ENCODE measurements around the gene HADHB. TPM values are rescaled to one million over a fixed set of nuclear protein-coding genes. Genes with fewer than 3 reads are reported as not detected.

Gene HADHB
- total RNA-seq, 2 experiments from 2014 or later, result 71.4 to 72.6 TPM

DNA sequence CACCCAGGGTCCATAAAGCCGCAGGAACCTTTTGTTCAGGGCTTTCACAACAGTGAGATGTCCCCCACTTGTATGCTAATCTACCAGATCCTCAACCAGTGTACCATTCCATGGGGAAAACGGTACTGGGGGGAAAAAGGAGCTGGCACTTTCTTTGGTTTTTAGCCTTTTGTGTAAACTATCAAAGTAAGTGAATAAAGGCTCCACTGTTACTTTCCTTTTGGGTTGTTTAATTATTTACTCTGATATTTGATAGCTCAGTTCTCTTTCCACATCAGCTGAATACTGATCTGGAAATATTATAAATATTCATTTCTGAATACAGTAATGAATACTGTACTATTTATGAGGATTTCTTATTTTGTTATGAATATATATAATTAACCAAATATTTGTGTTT is 20.6 kb upstream of the HADHB start:
- Mint-ChIP-seq H3K27ac (no peak overlapping the region), H3K4me1 (no peaks in the 10 kb centered on the region), H3K4me3 (no peak overlapping the region), H3K27me3 (no peaks in the 10 kb centered on the region), H3K9me3 (no peaks in the 10 kb centered on the region), H3K36me3 (ENCODE audit: low read depth) (peaks cover 54% of the 10 kb centered on the region)
- ChIA-PET CTCF (no interaction called here), POLR2A (no interaction called here)
- DNase-seq, result no peak

DNA sequence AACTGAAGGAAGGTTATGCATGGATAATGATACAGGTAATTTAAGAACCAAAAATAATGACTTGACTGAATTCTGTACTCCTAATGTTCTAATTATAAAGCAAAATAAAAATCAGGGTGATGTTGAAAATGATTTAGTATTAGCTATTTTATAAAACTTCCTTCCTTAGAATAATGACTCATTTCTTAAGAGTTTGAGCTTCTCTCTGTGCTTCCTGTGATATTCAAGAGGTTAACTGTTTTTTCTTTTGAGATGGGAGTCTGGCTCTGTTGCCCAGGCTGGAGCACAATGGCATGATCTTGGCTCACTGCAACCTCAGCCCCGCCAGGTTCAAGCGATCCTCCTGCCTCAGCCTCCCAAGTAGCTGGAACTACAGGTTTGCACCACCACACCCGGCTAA is 15.1 kb upstream of the HADHB start:
- Mint-ChIP-seq H3K4me1 (peaks cover 4% of the 10 kb centered on the region), H3K27ac (no peak overlapping the region), H3K27me3 (no peaks in the 10 kb centered on the region), H3K9me3 (no peaks in the 10 kb centered on the region), H3K4me3 (no peak overlapping the region), H3K36me3 (ENCODE audit: low read depth) (peaks cover 75% of the 10 kb centered on the region)
- POLR2A ChIA-PET, result interaction anchor here (1.4 kb wide), 1 partner anchor 13 kb away, joined by 3 read pairs; no protein-coding TSS in a partner anchor
- DNase-seq, result no peak
- CTCF ChIA-PET, result interaction anchor here (0.6 to 1.4 kb wide), 2 partner anchors 16 to 203 kb away, joined by 5 to 7 read pairs; partner anchors contain the start of gene HADHB

DNA sequence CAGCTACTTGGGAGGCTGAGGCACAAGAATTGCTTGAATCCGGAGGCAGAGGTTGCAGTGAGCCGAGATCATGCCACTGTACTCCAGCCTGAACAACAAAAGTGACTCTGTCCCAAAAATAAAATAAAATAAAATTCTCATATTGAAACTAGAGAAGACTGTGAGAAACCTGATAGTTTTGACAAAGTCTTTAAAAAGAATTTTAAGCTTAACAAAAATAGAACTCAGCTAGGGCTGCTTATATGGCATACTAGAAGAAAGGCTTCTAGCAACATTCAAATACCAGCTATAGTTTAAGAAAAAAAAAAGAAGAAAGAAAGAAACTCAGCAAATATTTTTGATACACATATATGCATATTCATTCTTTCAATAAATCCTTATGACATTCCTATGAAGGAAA is 13.9 kb upstream of the HADHB start:
- peaks cover 4% of the 10 kb centered on the region for H3K4me1 Mint-ChIP-seq
- CTCF ChIA-PET, result interaction anchor here (0.6 to 1.7 kb wide), 2 partner anchors 46 to 1034 kb away, joined by 3 to 4 read pairs; no protein-coding TSS in a partner anchor
- peaks cover 68% of the 10 kb centered on the region for H3K36me3 Mint-ChIP-seq (ENCODE audit: low read depth)
- H3K27me3 Mint-ChIP-seq, result no peaks in the 10 kb centered on the region
- DNase-seq, result no peak
- H3K4me3 Mint-ChIP-seq, result no peak overlapping the region
- H3K9me3 Mint-ChIP-seq, result no peaks in the 10 kb centered on the region
- POLR2A ChIA-PET, result no interaction called here
- no peak overlapping the region for H3K27ac Mint-ChIP-seq

DNA sequence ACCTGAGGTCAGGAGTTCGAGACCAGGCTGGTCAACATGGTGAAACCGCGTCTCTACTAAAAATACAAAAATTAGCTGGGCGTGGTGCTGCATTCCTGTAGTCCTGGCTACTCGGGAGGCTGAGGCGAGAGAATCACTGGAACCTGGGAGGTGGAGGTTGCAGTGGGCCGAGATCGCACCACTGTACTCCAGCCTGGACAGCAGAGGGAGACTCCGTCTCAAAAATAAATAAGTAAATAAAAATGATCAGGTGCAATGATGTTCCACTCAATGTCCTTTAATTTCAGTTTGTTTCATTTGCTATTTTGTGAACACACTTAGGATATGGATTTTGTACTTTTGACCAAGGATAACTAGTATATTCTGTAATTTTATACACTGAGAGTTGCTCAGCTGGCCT is 9.7 kb upstream of the HADHB start:
- no peak for DNase-seq
- CTCF ChIA-PET, result interaction anchor here (0.7 to 1.2 kb wide), 2 partner anchors 18 to 120 kb away, joined by 3 to 4 read pairs; no protein-coding TSS in a partner anchor
- Mint-ChIP-seq H3K4me1 (peaks cover 5% of the 10 kb centered on the region), H3K4me3 (no peak overlapping the region), H3K9me3 (no peaks in the 10 kb centered on the region), H3K27ac (no peak overlapping the region), H3K27me3 (no peaks in the 10 kb centered on the region), H3K36me3 (ENCODE audit: low read depth) (peaks cover 48% of the 10 kb centered on the region)
- POLR2A ChIA-PET, result interaction anchor here (0.8 to 3.2 kb wide), 2 partner anchors 9 to 112 kb away, joined by 3 to 13 read pairs; partner anchors contain the start of genes ADGRF3, HADHA and HADHB

DNA sequence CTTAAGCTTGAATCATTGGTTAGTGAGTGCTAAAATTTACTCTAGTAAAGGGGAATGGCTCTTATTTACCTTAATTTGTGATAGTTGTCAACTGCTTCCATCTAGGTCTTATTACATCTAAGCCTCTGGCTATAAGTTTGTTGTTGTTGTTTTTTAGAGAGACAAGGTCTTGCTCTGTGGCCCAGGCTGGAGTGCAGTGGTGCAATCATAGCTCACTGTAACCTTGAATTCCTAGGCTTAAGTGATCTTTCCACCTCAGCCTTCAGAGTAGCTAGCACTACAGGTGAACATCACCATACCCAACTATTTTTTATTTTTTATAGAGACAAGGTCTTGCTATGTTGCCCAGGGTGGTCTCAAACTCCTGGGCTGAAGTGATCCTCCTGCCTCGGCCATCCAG is 6.9 kb upstream of the HADHB start:
- H3K27ac Mint-ChIP-seq, result no peak overlapping the region
- peaks cover 37% of the 10 kb centered on the region for H3K36me3 Mint-ChIP-seq (ENCODE audit: low read depth)
- ChIA-PET CTCF (no interaction called here), POLR2A (no interaction called here)
- peaks cover 24% of the 10 kb centered on the region for H3K4me1 Mint-ChIP-seq
- H3K9me3 Mint-ChIP-seq, result no peaks in the 10 kb centered on the region
- no peaks in the 10 kb centered on the region for H3K27me3 Mint-ChIP-seq
- no peak for DNase-seq
- no peak overlapping the region for H3K4me3 Mint-ChIP-seq

DNA sequence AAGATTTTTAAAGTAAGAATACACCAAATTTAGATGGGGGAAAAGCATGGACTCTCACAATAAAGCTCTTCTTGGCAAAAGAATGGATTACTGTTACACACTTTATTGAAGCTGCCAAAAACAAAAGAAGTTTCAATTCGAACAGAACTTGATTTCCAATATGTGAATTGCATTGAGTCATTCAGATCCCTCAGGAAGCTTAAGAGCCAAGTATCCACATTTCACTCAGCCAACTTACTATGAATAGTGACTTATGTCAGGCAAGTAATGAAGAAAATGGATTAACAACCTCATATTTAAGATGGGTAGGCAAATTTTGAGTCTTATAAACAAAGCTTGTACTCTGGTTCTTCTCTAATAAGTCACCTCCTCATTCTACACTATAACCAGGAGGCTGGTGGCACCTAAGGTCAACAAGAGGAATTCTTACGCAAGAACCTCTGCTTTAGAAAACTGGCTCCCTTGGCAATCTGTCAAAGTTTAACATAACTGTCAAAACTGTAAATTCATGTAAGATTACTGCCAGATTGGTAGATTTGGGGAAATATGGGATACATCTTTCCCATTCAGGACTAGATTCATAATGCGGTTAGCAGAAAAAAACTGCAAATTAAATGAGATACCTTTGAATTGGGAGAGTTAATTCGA is 6.3 kb upstream of the HADHB start:
- POLR2A ChIA-PET, result no interaction called here
- no peak for DNase-seq
- Mint-ChIP-seq H3K4me1 (peaks cover 30% of the 10 kb centered on the region), H3K27me3 (no peaks in the 10 kb centered on the region), H3K36me3 (ENCODE audit: low read depth) (peaks cover 31% of the 10 kb centered on the region), H3K9me3 (no peaks in the 10 kb centered on the region), H3K27ac (no peak overlapping the region), H3K4me3 (no peak overlapping the region)
- CTCF ChIA-PET, result no interaction called here

DNA sequence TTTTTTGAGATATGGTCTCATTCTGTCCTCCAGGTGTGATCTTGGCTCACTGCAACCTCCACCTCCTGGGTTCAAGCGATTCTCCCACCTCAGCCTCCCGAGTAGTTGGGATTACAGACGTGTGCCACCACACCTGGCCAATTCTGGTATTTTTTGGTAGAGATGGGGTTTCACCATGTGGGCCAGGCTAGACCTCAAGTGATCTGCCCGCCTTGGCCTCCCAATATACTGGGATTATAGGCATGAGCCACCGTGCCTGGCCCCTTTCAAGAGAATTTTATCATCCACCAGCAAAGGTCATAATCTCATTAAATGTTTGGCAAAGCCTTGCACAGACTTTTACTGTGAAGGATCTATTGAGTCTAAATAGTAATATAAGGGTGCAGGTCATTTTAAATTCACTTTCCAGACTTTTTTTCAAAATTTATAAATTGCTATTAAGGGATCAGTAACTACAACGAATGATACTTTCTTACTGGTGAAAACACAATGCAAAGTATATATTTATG is 2.8 kb upstream of the HADHB start:
- Mint-ChIP-seq H3K36me3 (ENCODE audit: low read depth) (peaks cover 24% of the 10 kb centered on the region), H3K27ac (no peak overlapping the region), H3K9me3 (no peaks in the 10 kb centered on the region), H3K4me3 (peak overlapping the region; percentile 100), H3K4me1 (peaks cover 52% of the 10 kb centered on the region), H3K27me3 (no peaks in the 10 kb centered on the region)
- ChIA-PET CTCF (interaction anchor here (0.6 to 2.1 kb wide), 2 partner anchors 89 to 201 kb away, joined by 3 to 14 read pairs; no protein-coding TSS in a partner anchor), POLR2A (interaction anchor here (5.7 kb wide), 1 partner anchor 104 kb away, joined by 66 read pairs; the partner anchor contains the start of genes ADGRF3 and SELENOI)
- DNase-seq, result no peak

DNA sequence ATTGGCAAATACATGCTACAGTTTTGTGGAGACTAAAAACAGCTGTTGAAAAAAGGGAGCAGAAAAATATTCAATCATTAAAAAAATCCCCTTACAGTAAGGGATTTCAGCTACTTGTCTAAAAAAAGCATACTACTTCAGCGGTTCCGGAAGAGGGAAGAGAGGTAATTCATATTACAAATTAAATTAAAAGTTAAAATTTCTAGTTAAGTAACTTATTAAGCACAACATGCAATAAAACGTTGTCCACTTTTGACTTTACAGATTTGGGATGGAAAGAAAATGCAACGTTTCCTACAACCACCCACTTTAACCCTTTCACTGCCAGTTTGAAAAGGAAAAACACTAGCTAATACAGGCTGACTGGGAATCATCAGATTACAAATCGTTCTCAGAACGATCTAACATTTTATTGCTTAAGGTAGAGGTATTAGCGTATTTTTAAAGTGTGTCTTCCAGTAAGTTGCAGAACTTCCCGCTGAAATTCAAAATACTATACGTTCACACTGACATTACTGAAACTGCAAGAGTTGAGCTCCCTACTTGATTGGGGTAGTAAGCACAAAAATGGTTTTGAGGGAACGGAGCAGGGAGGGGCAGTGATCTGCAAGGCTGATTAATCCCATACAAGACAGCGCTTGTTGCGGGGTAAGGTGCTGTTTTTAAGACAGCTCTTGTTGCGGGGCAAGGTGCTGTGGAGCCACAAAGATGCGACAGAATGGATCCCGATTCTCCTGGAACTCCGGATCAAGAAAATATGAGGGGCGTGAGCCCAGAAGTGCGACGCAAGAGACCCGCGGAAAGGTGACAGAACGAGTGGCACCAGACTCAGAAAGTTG is 1.1 kb upstream of the HADHB start:
- Mint-ChIP-seq H3K9me3 (no peaks in the 10 kb centered on the region), H3K27me3 (no peaks in the 10 kb centered on the region), H3K27ac (peak overlapping the region; percentile 98), H3K36me3 (ENCODE audit: low read depth) (peaks cover 14% of the 10 kb centered on the region), H3K4me3 (peak overlapping the region; percentile 100), H3K4me1 (peaks cover 55% of the 10 kb centered on the region)
- ChIA-PET POLR2A (interaction anchor here (0.8 to 5.7 kb wide), 23 partner anchors 9 to 543 kb away, joined by 3 to 66 read pairs (median 5); partner anchors contain the start of genes ADGRF3, ASXL2, RAB10 and SELENOI), CTCF (interaction anchor here (0.6 to 2.1 kb wide), 6 partner anchors 59 to 293 kb away, joined by 3 to 14 read pairs (median 4); partner anchors contain the start of gene RAB10)
- DNase-seq, result no peak

DNA sequence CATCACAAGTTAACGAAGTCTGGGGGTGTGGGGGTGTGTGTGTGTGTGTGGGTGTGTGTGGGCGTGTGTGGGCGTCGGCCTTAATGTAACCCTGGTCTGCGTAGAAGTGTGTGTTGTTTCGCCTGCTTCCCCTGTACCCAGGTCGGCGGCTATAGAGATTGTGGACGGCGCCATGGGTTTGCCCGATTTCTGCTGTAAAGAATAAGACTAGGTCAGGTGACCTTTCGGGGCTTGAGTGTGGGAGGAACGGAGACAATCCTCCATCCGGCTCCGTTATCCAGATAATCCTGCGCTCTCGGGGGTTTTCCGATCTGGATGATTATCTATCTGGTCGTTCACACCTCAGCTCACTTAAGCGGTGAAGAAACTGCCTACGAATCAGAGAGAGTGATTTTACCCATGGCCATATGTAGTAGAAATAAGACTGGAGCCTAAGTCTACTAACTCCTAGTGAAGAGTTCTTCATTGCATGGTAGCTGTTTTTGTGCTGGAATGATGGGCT is 543 bp downstream of the HADHB start:
- POLR2A ChIA-PET, result interaction anchor here (0.7 to 5.7 kb wide), 11 partner anchors 11 to 1164 kb away, joined by 3 to 66 read pairs (median 5); partner anchors contain the start of genes ADGRF3, PPM1G, RAB10 and SELENOI
- H3K4me1 Mint-ChIP-seq, result peaks cover 48% of the 10 kb centered on the region

DNA sequence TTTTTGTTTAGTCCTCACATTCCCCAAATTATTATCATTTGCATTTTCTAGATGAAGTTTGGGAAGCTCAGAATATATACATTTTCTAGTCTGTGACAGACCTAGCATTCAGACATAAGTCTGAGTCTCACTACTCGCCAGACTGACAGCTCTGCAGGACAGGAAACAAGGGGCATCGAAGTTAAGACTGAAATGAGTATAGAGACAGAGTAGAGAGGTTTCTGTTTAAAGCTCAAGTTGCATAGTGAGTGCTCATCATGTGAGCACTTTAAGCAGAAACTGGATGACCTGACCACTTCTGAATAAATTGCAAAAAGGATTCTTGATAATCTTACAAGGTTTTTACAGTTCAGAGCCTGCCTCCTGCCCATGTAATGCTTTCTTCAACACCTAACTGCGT is 1.1 kb downstream of the HADHB start:
- ChIA-PET POLR2A (interaction anchor here (0.7 to 5.7 kb wide), 7 partner anchors 11 to 1164 kb away, joined by 3 to 66 read pairs (median 13); partner anchors contain the start of genes ADGRF3, PPM1G, RAB10 and SELENOI), CTCF (interaction anchor here (0.7 to 1.8 kb wide), 7 partner anchors 17 to 884 kb away, joined by 3 to 6 read pairs (median 4); partner anchors contain the start of genes ADGRF3 and SELENOI)
- no peaks in the 10 kb centered on the region for H3K27me3 Mint-ChIP-seq
- peak overlapping the region; percentile 98 for H3K27ac Mint-ChIP-seq
- peaks cover 43% of the 10 kb centered on the region for H3K4me1 Mint-ChIP-seq
- peak overlapping the region; percentile 100 for H3K4me3 Mint-ChIP-seq
- DNase-seq, result peak; percentile 28
- H3K36me3 Mint-ChIP-seq (ENCODE audit: low read depth), result peaks cover 9% of the 10 kb centered on the region
- H3K9me3 Mint-ChIP-seq, result no peaks in the 10 kb centered on the region

More for the DNA sequence above, 543 bp downstream of the HADHB start:
- no peaks in the 10 kb centered on the region for H3K9me3 Mint-ChIP-seq
- H3K36me3 Mint-ChIP-seq (ENCODE audit: low read depth), result peaks cover 10% of the 10 kb centered on the region
- CTCF ChIA-PET, result interaction anchor here (0.7 to 1.8 kb wide), 7 partner anchors 16 to 883 kb away, joined by 3 to 6 read pairs (median 4); partner anchors contain the start of genes ADGRF3 and SELENOI
- peak; percentile 55 for DNase-seq
- no peaks in the 10 kb centered on the region for H3K27me3 Mint-ChIP-seq
- peak overlapping the region; percentile 98 for H3K27ac Mint-ChIP-seq
- H3K4me3 Mint-ChIP-seq, result peak overlapping the region; percentile 100

DNA sequence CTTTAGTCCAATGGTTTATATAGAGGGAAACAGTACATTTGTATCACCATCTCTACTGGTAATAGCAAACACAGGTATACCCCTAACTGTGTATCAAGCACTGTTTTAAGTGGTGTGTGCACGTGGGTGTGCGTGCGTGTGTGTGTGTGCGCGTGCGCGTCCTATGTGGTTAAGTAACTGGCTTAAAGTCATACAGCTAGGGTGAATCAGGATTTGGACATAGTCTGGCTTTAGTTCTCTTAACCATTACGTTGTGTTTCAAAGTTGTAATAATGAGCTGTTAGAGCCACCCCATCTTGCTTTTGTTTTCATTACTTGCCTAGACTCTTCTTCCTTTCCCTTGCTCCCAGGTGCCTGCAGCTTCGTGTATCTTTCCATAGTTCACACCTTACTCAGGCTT is 2.1 kb downstream of the HADHB start:
- Mint-ChIP-seq H3K4me3 (peak overlapping the region; percentile 33), H3K27ac (no peak overlapping the region), H3K4me1 (peaks cover 41% of the 10 kb centered on the region), H3K36me3 (ENCODE audit: low read depth) (peaks cover 9% of the 10 kb centered on the region), H3K9me3 (no peaks in the 10 kb centered on the region), H3K27me3 (no peaks in the 10 kb centered on the region)
- ChIA-PET POLR2A (interaction anchor here (0.7 to 5.7 kb wide), 2 partner anchors 39 to 99 kb away, joined by 3 to 66 read pairs; partner anchors contain the start of genes ADGRF3 and SELENOI), CTCF (interaction anchor here (0.6 to 1.8 kb wide), 2 partner anchors 80 to 102 kb away, joined by 3 to 5 read pairs; no protein-coding TSS in a partner anchor)
- no peak for DNase-seq

DNA sequence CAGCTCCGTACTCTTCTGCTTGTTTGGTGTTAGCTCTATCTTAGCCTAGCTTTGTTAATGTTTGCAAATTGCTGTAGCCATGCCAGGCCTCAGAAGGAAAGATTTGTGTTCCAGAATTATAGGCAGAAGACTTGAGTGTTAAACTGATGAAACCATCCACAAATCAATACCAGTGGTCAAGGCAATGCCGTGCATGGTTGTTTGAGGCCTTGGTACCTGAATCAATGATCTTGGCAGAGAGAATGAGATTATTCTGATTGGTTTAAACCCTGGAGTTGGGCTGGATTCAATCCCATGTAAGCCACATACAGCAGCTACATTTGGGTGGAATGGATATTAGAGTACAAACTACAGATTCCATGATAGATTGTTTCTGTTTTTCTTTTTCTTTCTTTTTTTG is 4.9 kb downstream of the HADHB start:
- Mint-ChIP-seq H3K36me3 (ENCODE audit: low read depth) (peaks cover 3% of the 10 kb centered on the region), H3K4me3 (no peak overlapping the region), H3K27me3 (no peaks in the 10 kb centered on the region), H3K9me3 (no peaks in the 10 kb centered on the region), H3K4me1 (peaks cover 24% of the 10 kb centered on the region), H3K27ac (no peak overlapping the region)
- ChIA-PET POLR2A (no interaction called here), CTCF (interaction anchor here (0.6 kb wide), 1 partner anchor 10 kb away, joined by 4 read pairs; no protein-coding TSS in a partner anchor)
- DNase-seq, result no peak
